Stimulated activated CD4-positive, alpha-beta T cell treated with anti-CD3 and anti-CD28 coated beads, Interleukin-12 subunit alpha, Interleukin-12 subunit beta, amount 100 ng/mL, for 24 hours (primary cell): ENCODE measurements around the gene ADTRP.
"Not testable (repeated sequence)": the region's sequence is repeated elsewhere in the genome, so short reads cannot be mapped to it uniquely, and the experiment has no call there.

Experiments
- DNase-seq, 2 experiments: peaks; one replicate each; pipeline ENCODE4 v3.0.0-alpha.2; 2020; ENCODE audit warnings: low read depth in 2 of 2

ADTRP gene

GRCh38 chr6:11803591-11803971 is 25.0 kb upstream of the ADTRP start:
- no peak for DNase-seq

GRCh38 chr6:11802886-11803590 is 24.4 kb upstream of the ADTRP start:
- DNase-seq: no peak

GRCh38 chr6:11800531-11800930 is 21.9 kb upstream of the ADTRP start:
- not testable (repeated sequence) for DNase-seq

GRCh38 chr6:11798538-11798937 is 19.9 kb upstream of the ADTRP start:
- no peak for DNase-seq

- DNase-seq: no peak
These were observed 19.5 kb upstream of the ADTRP start for GRCh38 chr6:11798096-11798495.

GRCh38 chr6:11796829-11797228 is 18.2 kb upstream of the ADTRP start:
- DNase-seq: no peak

- no peak for DNase-seq
These were observed 16.8 kb upstream of the ADTRP start for GRCh38 chr6:11795403-11795802.

GRCh38 chr6:11793277-11793676 is 14.7 kb upstream of the ADTRP start:
- no peak for DNase-seq

- no peak for DNase-seq
These were observed 12.9 kb upstream of the ADTRP start for GRCh38 chr6:11791354-11792107.

GRCh38 chr6:11789744-11790143 is 11.1 kb upstream of the ADTRP start:
- DNase-seq: no peak

- DNase-seq: no peak
These were observed 9.4 kb upstream of the ADTRP start for GRCh38 chr6:11788043-11788442.

GRCh38 chr6:11785774-11786579 is 7.4 kb upstream of the ADTRP start:
- no peak for DNase-seq

GRCh38 chr6:11785415-11785773 is 6.8 kb upstream of the ADTRP start:
- no peak for DNase-seq

GRCh38 chr6:11784341-11784740 is 5.7 kb upstream of the ADTRP start:
- no peak for DNase-seq

- no peak for DNase-seq
These were observed 5.0 kb upstream of the ADTRP start for GRCh38 chr6:11783524-11784064.

GRCh38 chr6:11782524-11782923 is 3.9 kb upstream of the ADTRP start:
- no peak for DNase-seq

GRCh38 chr6:11780097-11780428 is 1.5 kb upstream of the ADTRP start:
- no peak for DNase-seq

GRCh38 chr6:11779329-11780096 is 910 bp upstream of the ADTRP start:
- no peak for DNase-seq

- DNase-seq: no peak
These were observed 567 bp downstream of the ADTRP start for GRCh38 chr6:11778036-11778435.

GRCh38 chr6:11775791-11776409 is 2.7 kb downstream of the ADTRP start:
- DNase-seq: no peak

- DNase-seq: no peak
These were observed 4.2 kb downstream of the ADTRP start for GRCh38 chr6:11774426-11774825.
